Endothelial cell of umbilical vein (primary cell): ENCODE measurements around the gene HLA-DQA2. TPM values are rescaled to one million over a fixed set of nuclear protein-coding genes. Genes with fewer than 3 reads are reported as not detected.

Source experiments
- BruUV-seq: library from RNA; stranded (reverse); fragments of 400-500 nt; replicated peaks from 2 replicates; lab custom pipeline; 2021; lab: Mats Ljungman, UMichigan
- CTCF ChIA-PET: fragments of 300-600, 350-600 bp; sonication (Branson Sonifier 250); formaldehyde crosslinking; loops from one replicate; lab custom pipeline; 2021; ENCODE audit warnings: antibody characterized with exemption, inconsistent platforms; lab: Charles Lee
- POLR2A ChIA-PET: fragments of 300-600, 350-600 bp; sonication (Branson Sonifier 250); formaldehyde crosslinking; loops from one replicate; lab custom pipeline; 2021; ENCODE audit warnings: antibody characterized with exemption, inconsistent platforms; lab: Charles Lee
- DNase-seq: peaks from one replicate; pipeline ENCODE4 v3.0.0-alpha.2; 2011; ENCODE audit warnings: low read depth, low spot score
- FAIRE-seq: peaks from 2 replicates; lab custom pipeline; 2011; peaks lifted over from hg19 to GRCh38; lab: Jason Lieb, UNC
- H2AFZ ChIP-seq: 2 replicates; pipeline ENCODE4 v1.6.0; 2012; ENCODE audit warnings: low read depth, low read length, control low read depth, inconsistent platforms
- H3K27ac ChIP-seq: 2 replicates; pipeline ENCODE4 v1.5.1; 2011; ENCODE audit warnings: low read depth, mild to moderate bottlenecking, control low read depth, low read length, moderate library complexity; ENCODE audit not compliant: insufficient read depth
- H3K27me3 ChIP-seq, 2 experiments: 2 replicates each; pipeline versions ENCODE4 v1.6.0 to v1.6.1; 2011; ENCODE audit warnings: low read length in 2 of 2, mixed read lengths in 1 of 2; ENCODE audit not compliant: control insufficient read depth in 2 of 2, insufficient read depth in 2 of 2
- H3K36me3 ChIP-seq, 2 experiments: 2 replicates in 1 of 2; 3 replicates in 1 of 2; pipeline ENCODE4 v1.5.1; 2011; ENCODE audit warnings: low read length in 2 of 2, mild to moderate bottlenecking in 1 of 2, moderate library complexity in 1 of 2; ENCODE audit not compliant: control insufficient read depth in 2 of 2, insufficient read depth in 2 of 2; ENCODE audit errors: extremely low read depth in 1 of 2
- H3K4me1 ChIP-seq: 3 replicates; pipeline ENCODE4 v1.5.1; 2011; ENCODE audit warnings: mild to moderate bottlenecking, low read length; ENCODE audit not compliant: control insufficient read depth, insufficient read depth; ENCODE audit errors: extremely low read depth
- H3K4me2 ChIP-seq: 2 replicates; pipeline ENCODE4 v1.6.1; 2011; ENCODE audit warnings: low read length, control low read depth, mixed read lengths; ENCODE audit not compliant: insufficient read depth
- H3K4me3 ChIP-seq, 3 experiments: fragments of 200-600 bp in 1 of 3; sonication (generic), shearing (Covaris generic) in 1 of 3; replicated peaks in 1 of 3; 2 replicates each; pipeline ENCODE4 v1.5.1; 2011 to 2016; ENCODE audit warnings: control low read depth in 3 of 3, low read length in 3 of 3, mild to moderate bottlenecking in 2 of 3, inconsistent platforms in 1 of 3, low read depth in 1 of 3, moderate library complexity in 1 of 3; ENCODE audit not compliant: insufficient read depth in 1 of 3
- H3K79me2 ChIP-seq: 2 replicates; pipeline ENCODE4 v1.6.0; 2012; ENCODE audit warnings: low read length, inconsistent platforms; ENCODE audit not compliant: control insufficient read depth, insufficient read depth
- H3K9ac ChIP-seq: replicated peaks from 2 replicates; pipeline ENCODE3; 2011; ENCODE audit warnings: low read length, control low read depth; ENCODE audit not compliant: insufficient read depth; ENCODE audit errors: extremely low read depth
- H3K9me1 ChIP-seq: replicated peaks from 3 replicates; pipeline ENCODE4 v1.6.0; 2011; ENCODE audit warnings: mild to moderate bottlenecking, low read length; ENCODE audit not compliant: control insufficient read depth, insufficient read depth; ENCODE audit errors: extremely low read depth
- H3K9me3 ChIP-seq: replicated peaks from 2 replicates; pipeline ENCODE4 v1.5.1; 2012; ENCODE audit warnings: low read length, inconsistent platforms; ENCODE audit not compliant: control insufficient read depth, insufficient read depth
- H4K20me1 ChIP-seq: replicated peaks from 2 replicates; pipeline ENCODE3; 2011; ENCODE audit warnings: mild to moderate bottlenecking, low read length; ENCODE audit not compliant: control insufficient read depth, insufficient read depth; ENCODE audit errors: extremely low read depth
- EZH2 ChIP-seq: IDR thresholded peaks from 2 replicates; pipeline ENCODE4 v1.6.1; 2012; ENCODE audit warnings: borderline replicate concordance, low read depth, mild to moderate bottlenecking, moderate library complexity, low read length, inconsistent platforms; ENCODE audit not compliant: severe bottlenecking
- FOS ChIP-seq: IDR thresholded peaks from 2 replicates; pipeline ENCODE4 v1.6.1; 2011; ENCODE audit warnings: mild to moderate bottlenecking, low read length, moderate library complexity, borderline replicate concordance; ENCODE audit not compliant: insufficient read depth
- GATA2 ChIP-seq: IDR thresholded peaks from 2 replicates; pipeline ENCODE4 v1.7.0; 2011; ENCODE audit warnings: low read depth, mild to moderate bottlenecking, moderate library complexity, mixed read lengths, low read length; ENCODE audit not compliant: insufficient read length, insufficient read depth
- JUN ChIP-seq: IDR thresholded peaks from 2 replicates; pipeline ENCODE4 v1.6.1; 2011; ENCODE audit warnings: borderline replicate concordance, low read depth; ENCODE audit not compliant: insufficient read length, insufficient read depth
- MYC ChIP-seq: IDR thresholded peaks from one replicate; pipeline ENCODE4 v1.6.1; 2011; ENCODE audit warnings: mild to moderate bottlenecking, low read depth, low read length
- POLR2A ChIP-seq: IDR thresholded peaks from 2 replicates; pipeline ENCODE4 v1.6.1; 2012; ENCODE audit warnings: low read depth, mild to moderate bottlenecking, control low read depth, low read length
- POLR2AphosphoS5 ChIP-seq: IDR thresholded peaks from 2 replicates; pipeline ENCODE4 v1.6.1; 2012; ENCODE audit warnings: low read depth, mild to moderate bottlenecking, control low read depth, low read length, moderate library complexity; ENCODE audit not compliant: insufficient read depth
- dilution Hi-C: fragments of 300-500 bp; cut with MboI; formaldehyde crosslinking; loops from one replicate; pipeline ENCODE4 v1.15.0; 2019; ENCODE audit warnings: low sequenced_read_pairs; ENCODE audit not compliant: extremely low pct_ligation_motif_present
- intact Hi-C: fragments of 100-400 bp; cut with micrococcal nuclease; formaldehyde crosslinking; loops from one replicate; pipeline ENCODE4 v1.10.0; 2022
- polyA plus RNA-seq, 4 experiments: library from polyadenylated mRNA; depleted of rRNA in 3 of 4; stranded (reverse) in 3 of 4; unstranded in 1 of 4; fragments of >200 nt; gene quantifications; 2 replicates each; pipeline versions ENCODE4 v1.2.1 to v1.2.3, GENCODE V29; 2011 to 2012; ENCODE audit warnings: missing spikeins in 1 of 4
- total RNA-seq: library from RNA; stranded (reverse); gene quantifications from 2 replicates; pipeline ENCODE4 v1.2.3, GENCODE V29; 2021
- TF ChIP-seq, protein P1 (sequence below), 2 donors: IDR thresholded peaks; 1 replicate in 1 of 2; 2 replicates in 1 of 2; pipeline ENCODE4 v1.5.1; 2011; ENCODE audit warnings: low read length in 2 of 2, mild to moderate bottlenecking in 2 of 2, moderate library complexity in 2 of 2, control low read depth in 1 of 2, inconsistent platforms in 1 of 2, low read depth in 1 of 2; ENCODE audit not compliant: insufficient read depth in 1 of 2; ENCODE audit errors: extremely low read depth in 1 of 2
- TF ChIP-seq, protein P2 (sequence below): IDR thresholded peaks from 2 replicates; pipeline ENCODE4 v1.6.1; 2011; ENCODE audit not compliant: insufficient read depth, insufficient read length

Gene HLA-DQA2
- total and polyA plus RNA-seq, 2 donors (not counting 3 experiments of a cell fraction or from before 2014, with no cell fraction given): not detected

DNA sequence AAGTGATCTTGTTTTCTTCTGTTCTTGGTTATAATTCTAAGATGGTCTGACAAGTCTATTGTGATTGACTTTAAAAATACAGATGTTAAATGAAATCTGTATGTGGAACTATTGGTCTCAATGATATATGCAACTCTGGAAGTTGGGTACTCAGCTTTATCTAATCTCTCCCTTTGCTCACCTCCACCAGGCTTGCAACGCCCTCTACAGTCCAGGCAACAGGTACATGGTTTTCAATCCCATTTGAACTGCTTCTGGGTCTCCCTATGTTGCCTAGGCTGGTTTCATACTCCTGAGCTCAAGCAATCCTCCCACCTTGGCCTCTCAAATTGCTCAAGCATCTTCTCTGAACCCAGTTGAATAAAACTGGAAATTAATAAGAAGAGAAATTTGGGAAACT, 49.2 kb upstream of the HLA-DQA2 start:
- CTCF ChIA-PET: interaction anchor here (0.6 to 1.3 kb wide), 7 partner anchors 70 to 447 kb away, joined by 3 to 6 read pairs (median 4); no protein-coding TSS in a partner anchor
- no peaks in the 10 kb centered on the region for H3K9me3 ChIP-seq
- H3K79me2 ChIP-seq: no peaks in the 10 kb centered on the region
- intact Hi-C loops: no loop called here
- H3K9me1 ChIP-seq: no peaks in the 10 kb centered on the region
- dilution Hi-C loops: no loop called here
- H3K4me2 ChIP-seq: no peak overlapping the region
- POLR2A ChIA-PET: no interaction called here
- H3K4me3 ChIP-seq: no peak overlapping the region
- no peaks in the 10 kb centered on the region for H3K36me3 ChIP-seq
- no peak for TF ChIP-seq JUN
- TF ChIP-seq GATA2: no peak
- TF ChIP-seq, protein P1, sequence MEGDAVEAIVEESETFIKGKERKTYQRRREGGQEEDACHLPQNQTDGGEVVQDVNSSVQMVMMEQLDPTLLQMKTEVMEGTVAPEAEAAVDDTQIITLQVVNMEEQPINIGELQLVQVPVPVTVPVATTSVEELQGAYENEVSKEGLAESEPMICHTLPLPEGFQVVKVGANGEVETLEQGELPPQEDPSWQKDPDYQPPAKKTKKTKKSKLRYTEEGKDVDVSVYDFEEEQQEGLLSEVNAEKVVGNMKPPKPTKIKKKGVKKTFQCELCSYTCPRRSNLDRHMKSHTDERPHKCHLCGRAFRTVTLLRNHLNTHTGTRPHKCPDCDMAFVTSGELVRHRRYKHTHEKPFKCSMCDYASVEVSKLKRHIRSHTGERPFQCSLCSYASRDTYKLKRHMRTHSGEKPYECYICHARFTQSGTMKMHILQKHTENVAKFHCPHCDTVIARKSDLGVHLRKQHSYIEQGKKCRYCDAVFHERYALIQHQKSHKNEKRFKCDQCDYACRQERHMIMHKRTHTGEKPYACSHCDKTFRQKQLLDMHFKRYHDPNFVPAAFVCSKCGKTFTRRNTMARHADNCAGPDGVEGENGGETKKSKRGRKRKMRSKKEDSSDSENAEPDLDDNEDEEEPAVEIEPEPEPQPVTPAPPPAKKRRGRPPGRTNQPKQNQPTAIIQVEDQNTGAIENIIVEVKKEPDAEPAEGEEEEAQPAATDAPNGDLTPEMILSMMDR (IDR thresholded peaks at IDR 0.05; ENCODE audit: extremely low read depth in 1 of 2, insufficient read depth in 1 of 2, low read depth in 1 of 2, low read length in 2 of 2): peak in 1 of 2 donors; percentile 29
- peaks cover 1 to 5% of the 10 kb centered on the region in 2 experiments for H3K27me3 ChIP-seq
- no peak overlapping the region for H3K27ac ChIP-seq
- BruUV-seq: no TSS peak
- no peak overlapping the region for H2AFZ ChIP-seq
- no peak for FAIRE-seq
- H3K9ac ChIP-seq: no peak overlapping the region
- H3K4me1 ChIP-seq: no peaks in the 10 kb centered on the region
- H4K20me1 ChIP-seq: no peaks in the 10 kb centered on the region
- peak; percentile 23 for DNase-seq

DNA sequence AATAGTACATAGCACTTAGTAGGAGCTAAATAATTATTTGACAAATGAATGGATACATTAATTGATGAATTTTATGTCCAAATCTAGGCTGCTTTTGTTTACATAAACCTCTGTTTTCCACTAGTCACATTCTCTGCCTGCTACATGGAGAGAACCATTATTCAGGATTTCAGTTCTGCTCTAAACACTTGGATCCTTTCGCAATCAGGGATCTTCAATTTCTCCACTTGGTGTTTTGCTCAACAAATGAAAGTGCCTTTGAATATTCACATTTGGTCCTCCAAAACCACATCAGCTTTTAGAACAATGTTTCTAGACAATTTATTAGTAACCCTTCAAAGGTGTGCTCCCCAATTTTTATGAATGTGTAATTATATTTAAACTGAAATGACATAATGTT, 44.2 kb upstream of the HLA-DQA2 start:
- no peak for FAIRE-seq
- H2AFZ ChIP-seq: no peak overlapping the region
- CTCF ChIA-PET: no interaction called here
- no peaks in the 10 kb centered on the region for H3K9me3 ChIP-seq
- no peak overlapping the region for H3K4me2 ChIP-seq
- H4K20me1 ChIP-seq: no peaks in the 10 kb centered on the region
- no peak overlapping the region for H3K9ac ChIP-seq
- H3K4me1 ChIP-seq: peaks cover 6% of the 10 kb centered on the region
- no TSS peak for BruUV-seq
- intact Hi-C loops (no loop called here), dilution Hi-C loops (no loop called here)
- TF ChIP-seq MYC (no peak), POLR2A (no peak), POLR2AphosphoS5 (no peak), EZH2 (no peak), GATA2 (no peak), FOS (no peak), JUN (no peak)
- TF ChIP-seq, protein P1 (IDR thresholded peaks at IDR 0.05; ENCODE audit: extremely low read depth in 1 of 2, insufficient read depth in 1 of 2, low read depth in 1 of 2, low read length in 2 of 2): no peak
- TF ChIP-seq, protein P2, sequence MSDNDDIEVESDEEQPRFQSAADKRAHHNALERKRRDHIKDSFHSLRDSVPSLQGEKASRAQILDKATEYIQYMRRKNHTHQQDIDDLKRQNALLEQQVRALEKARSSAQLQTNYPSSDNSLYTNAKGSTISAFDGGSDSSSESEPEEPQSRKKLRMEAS: no peak
- no peaks in the 10 kb centered on the region for H3K36me3 ChIP-seq
- no peaks in the 10 kb centered on the region for H3K79me2 ChIP-seq
- H3K4me3 ChIP-seq: no peak overlapping the region
- H3K27me3 ChIP-seq: peaks cover 10 to 24% of the 10 kb centered on the region in 2 experiments
- no peaks in the 10 kb centered on the region for H3K9me1 ChIP-seq
- POLR2A ChIA-PET: no interaction called here
- DNase-seq: no peak
- no peak overlapping the region for H3K27ac ChIP-seq
